PFSK-1 (cell line): ENCODE results near the gene PPARA.

ENCODE experiments used
- FOXP2 ChIP-seq: optimal IDR thresholded peaks from 2 replicates; pipeline ENCODE3; 2011; ENCODE audit warnings: borderline replicate concordance, control low read depth, inconsistent platforms; ENCODE audit not compliant: insufficient read depth; ENCODE audit errors: extremely low read length, extremely low read depth
- POLR2AphosphoS5 ChIP-seq: IDR thresholded peaks from 2 replicates; pipeline ENCODE4 v1.6.1; 2012; ENCODE audit warnings: low read depth, mild to moderate bottlenecking, control low read depth, low read length, moderate library complexity
- SIN3A ChIP-seq: IDR thresholded peaks from 2 replicates; pipeline ENCODE4 v1.6.1; 2012; ENCODE audit warnings: mild to moderate bottlenecking, low read length, moderate library complexity, borderline replicate concordance; ENCODE audit not compliant: insufficient read depth
- TAF1 ChIP-seq: IDR thresholded peaks from 2 replicates; pipeline ENCODE4 v1.6.1; 2012; ENCODE audit warnings: low read length, control low read depth, borderline replicate concordance; ENCODE audit not compliant: insufficient read depth
- TF ChIP-seq, protein P1 (sequence below), 2 experiments: IDR thresholded peaks; 2 replicates each; pipeline versions ENCODE4 v1.6.1 to v1.8.0; 2011 to 2012; ENCODE audit warnings: low read depth in 2 of 2, low read length in 2 of 2, control low read depth in 1 of 2, inconsistent platforms in 1 of 2, mild to moderate bottlenecking in 1 of 2, moderate library complexity in 1 of 2; ENCODE audit not compliant: insufficient read depth in 1 of 2

PPARA gene

DNA sequence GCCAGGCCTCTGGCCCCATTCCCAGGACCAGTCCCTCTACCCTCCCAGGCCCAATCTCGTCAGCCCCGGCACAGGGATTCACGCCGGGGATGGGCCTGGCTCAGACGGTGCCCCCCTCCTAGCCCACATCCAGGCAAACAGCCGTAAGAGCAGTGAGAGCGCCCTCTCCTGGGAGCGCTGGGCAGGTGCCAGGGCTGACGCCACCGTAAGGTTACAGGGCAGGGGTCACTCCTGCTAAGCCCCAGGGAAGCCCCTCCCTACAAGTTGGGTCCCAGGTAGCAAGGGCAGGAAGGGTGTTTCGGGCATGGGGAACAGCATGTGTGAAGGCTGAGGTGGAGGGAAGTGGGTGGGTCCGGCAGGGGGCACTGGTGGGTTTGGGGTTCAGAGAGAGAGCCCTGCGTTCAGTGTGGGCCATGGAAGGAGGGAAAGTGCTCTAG lies 19.2 kb upstream of the PPARA start:
- TF ChIP-seq, protein P1, sequence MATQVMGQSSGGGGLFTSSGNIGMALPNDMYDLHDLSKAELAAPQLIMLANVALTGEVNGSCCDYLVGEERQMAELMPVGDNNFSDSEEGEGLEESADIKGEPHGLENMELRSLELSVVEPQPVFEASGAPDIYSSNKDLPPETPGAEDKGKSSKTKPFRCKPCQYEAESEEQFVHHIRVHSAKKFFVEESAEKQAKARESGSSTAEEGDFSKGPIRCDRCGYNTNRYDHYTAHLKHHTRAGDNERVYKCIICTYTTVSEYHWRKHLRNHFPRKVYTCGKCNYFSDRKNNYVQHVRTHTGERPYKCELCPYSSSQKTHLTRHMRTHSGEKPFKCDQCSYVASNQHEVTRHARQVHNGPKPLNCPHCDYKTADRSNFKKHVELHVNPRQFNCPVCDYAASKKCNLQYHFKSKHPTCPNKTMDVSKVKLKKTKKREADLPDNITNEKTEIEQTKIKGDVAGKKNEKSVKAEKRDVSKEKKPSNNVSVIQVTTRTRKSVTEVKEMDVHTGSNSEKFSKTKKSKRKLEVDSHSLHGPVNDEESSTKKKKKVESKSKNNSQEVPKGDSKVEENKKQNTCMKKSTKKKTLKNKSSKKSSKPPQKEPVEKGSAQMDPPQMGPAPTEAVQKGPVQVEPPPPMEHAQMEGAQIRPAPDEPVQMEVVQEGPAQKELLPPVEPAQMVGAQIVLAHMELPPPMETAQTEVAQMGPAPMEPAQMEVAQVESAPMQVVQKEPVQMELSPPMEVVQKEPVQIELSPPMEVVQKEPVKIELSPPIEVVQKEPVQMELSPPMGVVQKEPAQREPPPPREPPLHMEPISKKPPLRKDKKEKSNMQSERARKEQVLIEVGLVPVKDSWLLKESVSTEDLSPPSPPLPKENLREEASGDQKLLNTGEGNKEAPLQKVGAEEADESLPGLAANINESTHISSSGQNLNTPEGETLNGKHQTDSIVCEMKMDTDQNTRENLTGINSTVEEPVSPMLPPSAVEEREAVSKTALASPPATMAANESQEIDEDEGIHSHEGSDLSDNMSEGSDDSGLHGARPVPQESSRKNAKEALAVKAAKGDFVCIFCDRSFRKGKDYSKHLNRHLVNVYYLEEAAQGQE (IDR thresholded peaks at IDR 0.05; ENCODE audit: insufficient read depth in 1 of 2, low read depth in 2 of 2, low read length in 2 of 2), result no peak
- TF ChIP-seq SIN3A (no peak), POLR2AphosphoS5 (no peak), TAF1 (no peak), FOXP2 (no peak)

DNA sequence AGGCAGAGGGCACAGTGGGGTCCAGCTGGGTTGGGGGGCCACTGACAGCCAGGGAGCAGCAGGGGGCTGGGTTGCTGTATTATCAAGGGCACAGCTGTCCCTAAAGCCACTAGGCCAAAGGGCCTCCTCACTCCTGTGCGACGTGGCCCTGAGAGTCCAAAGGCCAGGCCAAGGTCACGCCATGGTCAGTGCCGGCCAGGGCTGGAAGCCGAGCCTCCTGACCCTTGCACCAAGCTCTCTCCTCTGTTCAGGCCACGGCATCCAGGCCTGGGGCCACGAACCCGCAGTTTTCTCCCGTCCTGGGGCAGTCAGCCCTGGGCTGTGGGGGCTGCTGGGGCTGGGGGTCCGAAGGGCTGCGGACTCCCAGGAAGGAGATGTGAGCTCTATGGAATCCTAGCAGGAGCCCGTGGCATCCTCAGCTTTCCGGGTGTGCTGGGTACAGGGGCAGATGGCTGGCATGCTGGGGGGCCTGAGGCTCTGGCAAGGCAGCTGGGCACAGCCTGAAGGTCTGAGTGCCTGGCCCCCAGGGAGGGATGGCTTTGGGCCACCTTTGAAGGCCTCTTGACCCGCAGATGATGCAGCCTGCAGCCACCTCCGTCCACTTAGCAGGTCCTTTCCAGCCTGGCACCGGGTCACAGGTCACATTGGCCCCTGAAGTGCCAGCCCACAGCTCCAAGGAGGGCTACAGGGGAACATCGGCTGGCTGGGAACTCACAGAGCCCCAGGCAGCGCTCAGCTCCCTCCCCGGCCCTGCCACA lies 17.3 kb upstream of the PPARA start:
- TF ChIP-seq TAF1 (no peak), FOXP2 (no peak), SIN3A (no peak), POLR2AphosphoS5 (no peak)
- TF ChIP-seq, protein P1 (IDR thresholded peaks at IDR 0.05; ENCODE audit: insufficient read depth in 1 of 2, low read depth in 2 of 2, low read length in 2 of 2), result no peak

DNA sequence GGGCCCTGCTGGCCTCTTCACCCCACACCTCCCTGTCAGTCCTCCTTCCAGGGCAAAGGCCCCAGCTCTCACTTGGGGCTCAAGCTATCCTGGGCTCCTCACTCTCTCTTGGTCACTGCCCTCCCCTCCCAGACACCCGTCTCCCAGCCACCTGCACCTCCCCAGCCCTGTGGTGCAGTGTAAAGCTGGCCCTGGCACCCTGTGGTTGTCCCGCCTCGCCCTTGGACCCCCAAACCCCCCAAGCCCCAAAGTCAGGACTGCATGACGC lies 16.8 kb upstream of the PPARA start:
- TF ChIP-seq SIN3A (no peak), FOXP2 (no peak), TAF1 (no peak), POLR2AphosphoS5 (no peak)
- TF ChIP-seq, protein P1 (IDR thresholded peaks at IDR 0.05; ENCODE audit: insufficient read depth in 1 of 2, low read depth in 2 of 2, low read length in 2 of 2), result no peak

DNA sequence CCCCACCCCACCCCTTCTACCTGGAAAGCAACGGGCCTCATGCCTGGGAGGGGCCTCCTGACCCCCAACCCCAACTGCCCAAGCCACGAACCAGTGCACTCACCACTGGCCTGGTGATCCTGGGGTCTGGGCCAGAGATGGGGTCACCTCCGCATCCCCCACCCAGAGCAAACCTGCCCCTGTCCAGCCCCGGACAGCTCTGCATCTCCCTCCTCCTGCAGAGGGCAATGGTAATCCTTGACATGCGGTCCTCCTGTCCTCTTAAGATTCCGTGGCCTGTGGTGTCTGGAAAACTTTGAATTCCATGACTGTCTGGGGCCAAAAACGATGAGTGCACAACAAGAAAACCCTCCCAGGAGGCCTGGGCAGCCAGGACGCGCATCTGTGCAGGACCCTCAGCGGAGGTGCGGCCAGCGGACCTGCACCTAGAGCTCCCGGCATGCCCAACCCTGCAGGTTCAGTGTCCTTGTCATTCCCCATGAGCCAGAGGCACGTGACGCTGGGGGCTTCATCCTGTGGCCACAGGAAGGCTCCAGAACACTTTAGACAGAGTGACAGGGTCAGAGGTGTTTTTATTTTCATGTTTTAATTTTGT lies 16.1 kb upstream of the PPARA start:
- TF ChIP-seq FOXP2 (no peak), POLR2AphosphoS5 (no peak), SIN3A (no peak), TAF1 (no peak)
- TF ChIP-seq, protein P1 (IDR thresholded peaks at IDR 0.05; ENCODE audit: insufficient read depth in 1 of 2, low read depth in 2 of 2, low read length in 2 of 2), result no peak
